Stimulated activated CD4-positive, alpha-beta T cell treated with anti-CD3 and anti-CD28 coated beads, Interleukin-4, amount 100 ng/mL, for 4 hours (primary cell): ENCODE measurements around the gene GUCY1A2.
"Not testable (repeated sequence)": the region's sequence is repeated elsewhere in the genome, so short reads cannot be mapped to it uniquely, and the experiment has no call there.

Experiments used
- DNase-seq, 2 experiments: peaks; one replicate each; pipeline ENCODE4 v3.0.0-alpha.2; 2020

Gene GUCY1A2

GRCh38 chr11:106828576-106828975, 189.7 kb downstream of the GUCY1A2 start:
- no peak for DNase-seq

GRCh38 chr11:106827687-106828086, 190.6 kb downstream of the GUCY1A2 start:
- DNase-seq = no peak

DNA sequence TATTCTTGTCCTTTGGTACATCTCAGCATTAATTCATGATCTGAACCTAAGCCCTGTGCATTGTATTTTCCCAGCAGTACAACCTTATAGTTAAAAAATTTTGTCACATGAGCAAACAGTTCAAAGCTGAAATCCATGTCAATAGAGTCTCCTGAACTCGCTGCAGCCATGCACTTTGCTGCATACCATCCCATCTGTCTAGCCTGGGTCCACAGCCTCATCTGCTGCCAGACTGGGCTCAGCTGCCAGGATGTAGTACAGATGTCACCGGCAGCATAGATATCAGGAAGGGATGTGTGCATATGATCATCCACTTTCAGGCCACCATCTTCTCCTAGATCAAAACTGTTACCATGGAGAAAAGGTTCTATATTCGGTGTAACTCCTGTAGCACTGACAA, 191.7 kb downstream of the GUCY1A2 start:
- not testable (repeated sequence) for DNase-seq

DNA sequence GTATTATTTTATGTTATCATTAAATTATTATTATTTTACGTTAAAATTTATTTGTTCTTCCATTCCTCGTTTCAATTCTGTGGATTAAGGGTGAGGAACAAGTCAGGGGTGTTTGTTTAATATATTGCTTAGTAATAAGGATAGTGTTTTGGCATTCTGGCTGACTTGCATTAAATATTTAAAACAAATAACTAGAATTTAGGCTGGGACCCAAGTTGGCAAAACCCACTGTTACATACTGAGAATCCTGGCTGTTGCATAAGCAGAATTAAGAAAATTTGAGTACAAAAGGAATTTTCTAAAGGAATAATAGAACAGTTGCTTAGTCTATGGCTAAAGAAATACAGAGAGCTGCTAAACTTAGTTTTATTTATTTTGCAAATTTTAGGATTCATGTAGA, 196.4 kb downstream of the GUCY1A2 start:
- no peak for DNase-seq

DNA sequence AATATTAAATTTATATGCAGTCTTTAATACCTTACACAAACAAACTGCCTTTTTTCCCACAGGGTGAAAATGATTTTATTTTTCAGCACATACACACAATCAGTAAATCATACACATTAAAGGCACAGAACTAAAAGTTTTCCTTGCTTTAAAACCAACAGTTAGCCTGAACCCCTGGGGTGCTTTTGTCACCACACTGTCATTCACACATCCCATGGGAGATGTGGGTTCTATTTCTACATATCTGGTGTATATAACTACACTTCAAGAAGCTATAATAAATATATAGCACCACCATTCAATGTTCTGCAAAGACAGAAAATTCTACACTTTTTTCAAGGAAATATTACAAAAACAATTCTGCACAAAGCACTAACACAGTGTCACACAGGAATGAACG, 197.0 kb downstream of the GUCY1A2 start:
- no peak for DNase-seq

- no peak for DNase-seq
Observed at GRCh38 chr11:106818443-106818842, 199.8 kb downstream of the GUCY1A2 start.

GRCh38 chr11:106815209-106815608, 203.1 kb downstream of the GUCY1A2 start:
- DNase-seq = no peak

GRCh38 chr11:106813806-106814205, 204.5 kb downstream of the GUCY1A2 start:
- DNase-seq = no peak

DNA sequence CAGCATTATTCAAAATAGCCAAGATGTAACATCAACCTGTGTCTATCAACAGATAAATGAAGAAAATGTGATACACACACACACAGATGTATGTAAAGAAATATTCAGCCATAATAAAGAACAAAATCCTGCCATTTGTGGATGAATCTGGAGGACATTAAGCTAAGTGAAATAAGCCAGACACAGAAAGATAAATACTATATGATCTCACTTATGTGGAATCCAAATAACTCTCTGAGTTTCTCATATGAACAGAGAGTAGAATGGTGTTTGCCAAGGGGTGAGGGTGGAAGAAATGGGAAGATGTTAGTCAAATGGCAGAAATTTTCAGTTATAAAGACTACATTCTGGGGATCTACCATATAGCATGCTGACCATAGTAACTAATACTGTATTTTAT, 224.2 kb downstream of the GUCY1A2 start:
- DNase-seq = no peak

DNA sequence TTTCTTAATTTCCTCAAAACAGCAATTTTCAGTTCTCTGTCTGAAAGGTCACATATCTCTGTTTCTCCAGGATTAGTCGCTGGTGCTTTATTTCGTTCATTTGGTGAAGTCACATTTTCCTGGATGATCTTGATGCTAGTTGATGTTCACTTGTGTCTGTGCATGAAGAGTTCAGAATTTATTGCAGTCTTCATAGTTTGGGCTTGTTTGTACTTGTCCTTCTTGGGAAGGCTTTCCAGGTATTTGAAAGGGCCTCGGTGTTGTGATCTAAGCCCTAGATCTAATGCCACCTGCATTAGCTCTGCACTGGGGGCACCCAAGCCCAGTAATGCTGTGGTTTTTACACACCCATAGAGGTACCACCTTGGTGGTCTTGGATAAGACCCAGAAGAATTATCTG, 228.9 kb downstream of the GUCY1A2 start:
- DNase-seq = no peak

GRCh38 chr11:106787454-106787853, 230.8 kb downstream of the GUCY1A2 start:
- no peak for DNase-seq

DNA sequence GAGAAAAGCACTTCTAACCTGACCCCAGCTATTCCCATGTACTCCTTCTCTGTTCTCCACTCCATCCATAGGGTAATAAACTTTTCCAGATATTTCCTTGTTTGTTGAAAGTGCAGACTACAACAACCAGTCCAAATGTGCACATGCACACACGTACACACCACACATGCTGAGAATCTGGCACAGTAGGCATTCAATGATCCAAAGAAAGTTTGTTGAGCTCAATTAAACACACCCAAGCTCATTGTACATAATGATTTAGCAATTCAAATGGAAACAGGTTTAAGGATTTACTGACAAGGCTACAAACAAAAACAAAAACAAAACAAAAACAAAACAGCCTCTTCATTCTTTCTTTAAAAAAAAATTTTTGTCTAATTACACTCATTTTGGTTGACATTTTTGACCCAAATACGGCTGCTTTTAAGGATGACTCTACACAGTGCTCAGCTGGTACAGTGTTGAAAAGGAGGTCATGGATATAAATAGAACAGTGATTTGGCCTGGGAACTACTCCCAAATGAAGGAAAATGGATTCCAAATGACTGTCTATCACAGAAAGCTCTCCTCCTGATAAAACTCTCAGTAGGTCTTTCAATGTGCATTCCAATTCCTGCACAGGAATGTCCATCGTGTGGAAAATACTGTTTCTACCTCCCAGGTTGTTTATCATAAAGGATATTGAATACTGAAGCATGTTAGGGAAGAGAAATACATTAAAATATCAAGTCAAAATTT, 232.2 kb downstream of the GUCY1A2 start:
- DNase-seq = no peak

GRCh38 chr11:106777302-106777701, 241.0 kb downstream of the GUCY1A2 start:
- DNase-seq = not testable (repeated sequence)

DNA sequence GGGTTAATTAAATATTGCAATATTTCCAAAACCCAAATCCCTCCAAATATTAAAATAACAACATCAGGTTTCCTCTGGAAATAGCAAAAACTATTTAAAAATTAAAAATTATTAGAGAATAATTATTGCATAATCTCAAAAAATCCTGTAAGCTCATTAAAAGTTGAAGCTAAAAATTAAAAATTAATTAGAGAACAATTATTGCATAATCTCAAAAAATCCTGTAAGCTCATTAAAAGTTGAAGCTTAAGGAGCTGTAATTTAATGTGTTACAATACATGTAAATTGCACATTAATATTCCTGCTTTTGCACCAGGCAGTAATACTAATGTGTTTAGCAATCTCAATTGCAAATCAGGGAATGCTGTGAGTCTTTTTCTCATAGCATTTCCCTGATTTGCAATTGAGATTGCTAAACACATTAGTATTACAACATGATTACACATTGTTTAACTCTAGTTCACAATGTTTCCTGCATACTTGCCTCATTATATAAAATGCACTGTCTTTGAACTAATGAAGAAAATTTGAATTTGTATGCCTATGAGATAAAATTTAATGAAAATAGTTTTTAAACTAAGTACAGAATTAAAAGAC, 247.7 kb downstream of the GUCY1A2 start:
- no peak for DNase-seq

GRCh38 chr11:106765469-106766258, 252.6 kb downstream of the GUCY1A2 start:
- DNase-seq = no peak

DNA sequence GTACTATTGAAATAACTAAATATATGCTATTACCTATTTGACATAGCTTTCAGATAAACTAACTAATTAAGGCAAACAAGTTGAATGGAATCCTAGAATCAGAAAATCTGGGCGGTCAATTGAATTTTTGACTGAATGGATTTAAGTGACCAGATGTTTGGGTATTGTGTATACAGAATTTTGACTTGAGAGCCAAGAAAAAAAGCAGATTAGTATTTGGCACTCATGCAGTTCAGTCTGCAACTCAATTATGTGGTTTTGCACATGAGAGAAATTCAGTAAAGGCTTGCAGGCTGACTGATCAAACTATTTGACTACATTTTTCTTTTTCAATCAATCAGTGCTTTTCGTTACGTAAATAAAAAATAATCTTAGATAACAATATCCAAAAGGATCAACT, 254.8 kb downstream of the GUCY1A2 start:
- DNase-seq = no peak

DNA sequence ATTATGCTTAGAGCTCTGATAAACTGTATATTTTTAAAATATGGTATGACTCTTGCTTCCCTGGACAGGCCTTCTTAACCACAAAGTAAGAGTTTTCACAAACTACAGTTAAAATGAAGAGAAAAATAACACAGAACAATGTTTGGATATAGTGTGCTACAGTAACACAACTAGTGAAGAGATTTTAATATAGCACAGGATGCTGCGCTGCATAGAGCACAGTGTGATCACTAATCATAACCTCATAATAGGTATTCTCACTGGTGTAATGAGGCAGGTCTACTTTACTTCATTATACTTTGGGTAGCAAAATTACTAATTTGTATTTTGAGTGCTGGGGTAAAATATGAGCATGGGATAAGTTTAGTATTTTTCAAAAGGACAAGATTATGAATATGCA, 256.5 kb downstream of the GUCY1A2 start:
- no peak for DNase-seq

GRCh38 chr11:106761240-106761639, 257.0 kb downstream of the GUCY1A2 start:
- DNase-seq = no peak

DNA sequence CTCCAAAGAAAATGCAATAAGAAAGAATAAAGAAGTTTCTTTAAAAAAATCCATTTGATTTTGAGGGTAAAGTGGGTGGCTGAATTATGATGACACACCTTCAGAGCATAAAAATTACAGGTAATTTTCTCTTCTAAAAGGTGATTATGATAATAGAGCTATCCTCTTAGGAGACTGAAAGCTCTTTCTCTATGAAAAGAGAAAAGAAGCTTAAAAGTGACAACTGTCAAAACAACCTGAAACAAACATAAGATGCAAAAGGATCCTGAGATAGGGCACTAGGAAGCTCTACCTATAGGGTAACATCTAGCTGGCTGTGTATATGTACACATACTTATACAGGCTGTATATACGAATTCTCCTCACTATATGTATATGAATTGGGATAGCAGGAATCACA, 270.2 kb downstream of the GUCY1A2 start:
- no peak for DNase-seq

- no peak for DNase-seq
Observed at GRCh38 chr11:106745941-106746340, 272.3 kb downstream of the GUCY1A2 start.

GRCh38 chr11:106733635-106734034, 284.6 kb downstream of the GUCY1A2 start:
- DNase-seq = no peak

GRCh38 chr11:106728859-106729258, 289.4 kb downstream of the GUCY1A2 start:
- DNase-seq = no peak

- DNase-seq = no peak
Observed at GRCh38 chr11:106728379-106728778, 289.9 kb downstream of the GUCY1A2 start.

DNA sequence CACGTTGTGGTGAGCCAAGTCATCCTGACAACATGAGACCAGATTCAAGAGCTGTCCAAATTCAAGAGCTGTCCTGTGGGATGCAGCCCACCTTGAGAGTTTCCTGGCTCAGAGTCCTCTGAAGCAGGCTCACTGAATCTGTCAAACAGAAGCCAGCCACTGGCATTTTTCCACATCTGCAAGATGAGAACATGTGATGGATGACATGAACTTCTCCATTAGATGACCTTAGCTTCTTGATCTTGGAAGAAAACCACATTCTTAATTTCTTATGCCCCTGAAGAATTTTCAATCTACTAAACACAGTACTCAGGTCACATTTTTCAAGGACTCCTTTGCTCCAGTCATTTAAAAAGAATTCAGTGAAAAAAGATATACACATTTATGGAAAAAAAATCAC, 291.0 kb downstream of the GUCY1A2 start:
- DNase-seq = no peak
